ENCODE data around the gene ATG10. TPM values are rescaled to one million over a fixed set of nuclear protein-coding genes. Genes with fewer than 3 reads are reported as not detected.

The ATG10 gene
- total RNA-seq, 1 donor from 2014 or later, result 6.1 TPM

DNA sequence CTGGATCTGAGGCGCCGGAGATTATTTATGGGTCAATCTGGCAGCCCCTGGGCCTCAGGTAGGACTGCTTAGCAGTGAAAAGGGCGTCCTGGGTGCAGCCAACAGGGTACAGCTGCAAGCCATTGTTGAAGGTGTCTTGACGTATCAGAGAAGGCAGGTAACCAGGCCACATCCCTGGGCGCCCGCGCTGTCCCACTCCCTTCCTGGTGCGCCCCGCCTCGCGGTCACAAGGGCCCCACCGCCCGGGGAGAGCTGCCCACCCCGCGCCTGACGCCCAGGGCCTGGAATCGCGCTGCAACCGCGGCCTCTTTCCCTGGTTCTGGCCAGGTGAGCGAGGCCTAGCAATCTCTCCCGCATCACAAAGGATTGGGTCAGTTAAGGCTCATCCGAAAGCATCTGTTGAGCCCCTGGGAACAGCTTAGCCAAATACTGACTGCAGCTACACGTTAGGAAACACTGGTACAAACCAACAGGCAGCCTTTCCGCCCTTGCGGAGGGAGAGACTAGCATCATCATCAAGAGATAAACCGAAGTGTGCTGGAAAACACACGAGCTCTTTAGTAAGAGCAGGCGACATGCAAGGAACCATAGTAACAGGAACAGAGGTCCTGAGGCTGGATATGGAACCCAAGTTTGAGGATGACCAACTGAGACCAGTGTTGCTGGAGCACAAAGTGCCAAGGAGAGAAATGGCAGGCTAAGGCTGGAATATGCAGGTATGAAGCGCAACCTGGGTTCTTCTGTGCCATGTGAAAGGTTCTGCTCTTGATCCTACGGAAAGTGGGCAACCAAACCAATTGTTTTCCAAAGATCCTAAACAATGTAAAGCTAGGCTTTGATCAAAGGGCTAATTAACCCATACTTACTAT is 302.8 kb downstream of the ATG10 start:
- Mint-ChIP-seq H3K9me3 (no peaks in the 10 kb centered on the region), H3K4me3 (no peak overlapping the region), H3K27ac (no peak overlapping the region), H3K4me1 (ENCODE audit: low read depth) (peaks cover 31% of the 10 kb centered on the region), H3K27me3 (ENCODE audit: insufficient read depth) (no peaks in the 10 kb centered on the region), H3K36me3 (ENCODE audit: low read depth) (peaks cover 51% of the 10 kb centered on the region)
- DNase-seq (ENCODE audit: low spot score), result no peak
- intact Hi-C loops (cut with micrococcal nuclease), result loop anchor here (5.0 kb wide), 2 partner anchors 852 to 1198 kb away; partner anchors contain the start of gene VCAN

DNA sequence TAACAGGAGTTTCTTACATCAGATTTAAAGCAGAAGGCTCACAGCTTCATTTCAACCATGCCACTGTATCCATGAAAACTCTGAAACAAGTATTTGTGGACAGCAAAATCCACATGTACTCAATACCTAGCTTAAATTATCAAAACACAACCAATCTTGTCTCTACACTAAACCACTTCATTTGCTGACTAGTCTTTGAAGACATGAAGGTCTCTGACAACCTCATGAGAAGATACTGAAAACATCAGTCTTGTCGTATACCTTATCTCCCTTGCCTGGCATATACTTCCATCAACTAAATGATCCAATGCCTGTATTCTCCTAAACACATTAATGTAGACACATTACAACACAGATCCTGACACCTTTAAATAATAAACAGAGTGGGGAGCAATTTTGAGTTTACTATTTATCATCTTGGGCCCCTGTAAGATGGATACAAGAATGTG is 303.4 kb downstream of the ATG10 start:
- DNase-seq (ENCODE audit: low spot score), result no peak
- Mint-ChIP-seq H3K9me3 (no peaks in the 10 kb centered on the region), H3K27me3 (ENCODE audit: insufficient read depth) (no peaks in the 10 kb centered on the region), H3K36me3 (ENCODE audit: low read depth) (peaks cover 47% of the 10 kb centered on the region), H3K4me3 (peak overlapping the region; percentile 70), H3K4me1 (ENCODE audit: low read depth) (peaks cover 38% of the 10 kb centered on the region), H3K27ac (peak overlapping the region; percentile 46)
- intact Hi-C loops (cut with micrococcal nuclease), result loop anchor here (5.0 kb wide), 2 partner anchors 853 to 1197 kb away; partner anchors contain the start of gene VCAN

DNA sequence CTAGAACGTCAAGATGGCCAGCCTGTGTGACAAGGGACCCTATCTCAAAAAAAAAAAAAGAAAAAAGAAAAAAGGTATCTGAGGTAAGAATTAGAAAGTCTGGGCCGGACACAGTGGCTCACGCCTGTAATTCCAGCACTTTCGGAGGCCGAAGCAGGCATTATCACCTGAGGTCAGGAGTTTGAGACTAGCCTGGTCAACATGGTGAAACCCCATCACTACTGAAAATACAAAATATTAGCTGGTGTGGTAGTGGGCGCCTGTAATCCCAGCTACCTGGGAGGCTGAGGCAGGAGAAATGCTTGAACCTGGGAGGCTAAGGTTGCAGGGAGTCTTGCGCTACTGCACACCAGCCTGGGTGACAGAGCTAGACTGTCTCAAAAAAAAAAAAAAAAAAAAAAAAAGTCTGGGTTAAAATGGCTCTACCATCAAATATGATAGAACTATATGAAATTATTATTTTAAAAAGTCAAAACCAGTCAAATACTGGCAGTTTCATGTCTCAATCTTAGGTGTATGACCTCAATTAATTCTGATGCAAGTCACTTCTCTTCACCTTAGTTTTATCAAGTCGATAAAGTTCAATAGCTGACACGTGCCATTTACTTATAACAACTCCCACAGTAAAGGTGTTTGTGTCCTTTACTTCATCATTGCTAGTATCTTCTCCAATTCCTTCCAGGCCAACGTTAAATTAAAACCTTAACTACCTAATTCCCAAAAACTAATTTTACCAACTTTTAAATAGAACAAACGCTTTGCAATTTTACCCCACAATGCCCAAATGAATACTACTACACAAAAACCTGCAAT is 305.2 kb downstream of the ATG10 start:
- intact Hi-C loops (cut with micrococcal nuclease), result loop anchor here (5.0 kb wide), 2 partner anchors 855 to 1195 kb away; partner anchors contain the start of gene VCAN
- Mint-ChIP-seq H3K27ac (peak overlapping the region; percentile 96), H3K4me3 (peak overlapping the region; percentile 92), H3K27me3 (ENCODE audit: insufficient read depth) (no peaks in the 10 kb centered on the region), H3K36me3 (ENCODE audit: low read depth) (peaks cover 47% of the 10 kb centered on the region), H3K4me1 (ENCODE audit: low read depth) (peaks cover 38% of the 10 kb centered on the region), H3K9me3 (no peaks in the 10 kb centered on the region)
- DNase-seq (ENCODE audit: low spot score), result no peak

DNA sequence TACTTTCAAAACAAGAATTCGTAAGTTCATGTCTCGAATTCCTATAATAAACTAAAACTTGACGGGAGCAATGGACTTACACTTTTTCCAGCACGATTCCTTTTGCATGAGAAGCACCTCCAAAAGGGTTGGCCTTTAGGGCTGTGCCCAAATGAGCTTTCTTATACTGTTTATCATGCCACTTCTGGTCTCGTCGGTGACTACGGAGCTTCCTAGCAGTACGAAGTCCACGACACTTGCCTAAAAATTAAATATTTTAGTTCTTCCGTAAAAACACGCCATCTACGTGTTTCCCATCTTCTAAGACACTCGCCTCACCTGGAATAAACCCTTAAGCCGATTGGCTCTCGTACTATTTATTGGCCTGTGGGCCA is 305.8 kb downstream of the ATG10 start:
- no peak for DNase-seq (ENCODE audit: low spot score)
- Mint-ChIP-seq H3K9me3 (no peaks in the 10 kb centered on the region), H3K27ac (peak overlapping the region; percentile 96), H3K4me3 (peak overlapping the region; percentile 92), H3K36me3 (ENCODE audit: low read depth) (peaks cover 44% of the 10 kb centered on the region), H3K4me1 (ENCODE audit: low read depth) (peaks cover 34% of the 10 kb centered on the region), H3K27me3 (ENCODE audit: insufficient read depth) (no peaks in the 10 kb centered on the region)
- intact Hi-C loops (cut with micrococcal nuclease), result loop anchor here (5.0 kb wide), 2 partner anchors 855 to 1195 kb away; partner anchors contain the start of gene VCAN

DNA sequence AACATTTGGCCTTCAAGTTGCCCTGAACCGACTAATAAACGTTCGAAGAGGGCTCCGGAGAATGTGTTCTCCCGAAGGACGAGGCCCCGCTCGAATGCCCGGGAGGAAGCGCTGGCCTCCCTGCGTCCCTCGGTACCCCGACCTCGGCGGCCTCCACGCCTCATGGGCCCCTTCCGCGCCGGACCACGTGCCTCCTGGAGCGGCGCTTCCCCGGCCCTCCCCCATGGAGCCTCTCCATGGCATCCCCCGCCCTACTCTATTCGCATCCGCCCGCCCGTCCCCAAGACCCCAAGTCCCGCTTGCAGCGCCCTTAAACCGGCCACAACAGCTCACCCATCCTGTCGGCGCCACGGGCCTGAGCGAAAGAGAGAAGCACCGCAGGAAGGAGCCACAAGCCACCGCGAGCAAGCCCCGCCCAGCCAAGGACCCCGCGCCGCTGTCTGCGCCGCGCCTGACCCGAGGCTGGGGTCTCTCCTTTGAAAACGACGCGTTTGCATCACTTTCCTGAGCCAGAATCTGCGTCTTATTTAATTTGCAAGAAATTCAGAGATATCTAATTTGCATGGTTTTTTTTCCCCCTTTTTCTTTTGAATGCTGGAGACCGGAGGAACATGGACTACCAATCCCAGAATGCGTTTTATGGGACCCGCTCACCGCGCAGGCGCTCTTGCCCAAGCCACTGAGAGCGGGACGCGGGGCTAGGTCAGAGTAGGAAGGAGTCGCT is 306.3 kb downstream of the ATG10 start, which contains the start of gene RPS23:
Gene RPS23 (minus strand): TSS at position 368 of the 724 bp plus-strand sequence. CDS start 31 bp downstream, at position 337.
- DNase-seq (ENCODE audit: low spot score), result peak; percentile 81
- Mint-ChIP-seq H3K4me3 (peak within 1 kb of the TSS; percentile 92), H3K27ac (peak within 1 kb of the TSS; percentile 96), H3K27me3 (ENCODE audit: insufficient read depth) (no peaks in the 10 kb centered on the region), H3K36me3 (ENCODE audit: low read depth) (peaks cover 44% of the 10 kb centered on the region), H3K4me1 (ENCODE audit: low read depth) (peaks cover 34% of the 10 kb centered on the region), H3K9me3 (no peaks in the 10 kb centered on the region)
- intact Hi-C loops (cut with micrococcal nuclease), result loop anchor here (1.0 to 5.0 kb wide), 8 partner anchors 79 to 1194 kb away; partner anchors contain the start of genes ATG10, SSBP2, TMEM167A and VCAN

DNA sequence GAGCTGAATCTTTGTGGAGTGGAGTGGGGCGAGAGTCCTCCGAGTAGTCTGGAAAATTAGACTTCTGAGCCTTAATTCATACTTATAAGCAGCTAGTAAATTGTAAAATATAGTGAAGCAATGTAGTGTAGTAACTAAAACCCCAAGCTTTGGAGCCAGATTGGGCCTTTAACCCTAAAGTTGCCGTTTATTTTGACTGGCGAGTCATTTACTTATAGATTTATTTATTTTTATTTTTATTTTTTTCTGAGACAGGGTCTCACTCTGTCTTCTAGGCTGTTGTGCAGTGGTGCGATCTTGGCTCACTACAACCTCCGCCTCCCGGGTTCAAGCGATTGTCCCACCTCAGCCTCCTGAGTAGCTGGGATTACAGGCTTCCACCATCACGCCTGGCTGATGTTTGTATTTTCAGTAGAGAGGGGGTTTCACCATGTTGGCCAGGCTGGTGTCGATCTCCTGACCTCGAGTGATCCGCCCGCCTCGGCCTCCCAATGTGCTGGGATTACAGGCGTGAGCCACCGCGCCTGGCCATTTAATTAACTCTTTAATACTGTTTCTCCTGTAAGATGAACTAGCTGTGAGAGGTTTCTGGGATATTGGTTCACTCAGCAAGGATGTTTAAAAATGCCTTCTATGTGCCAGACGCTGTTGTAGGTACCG is 307.0 kb downstream of the ATG10 start:
- no peaks in the 10 kb centered on the region for H3K9me3 Mint-ChIP-seq
- peaks cover 34% of the 10 kb centered on the region for H3K4me1 Mint-ChIP-seq (ENCODE audit: low read depth)
- peak overlapping the region; percentile 92 for H3K4me3 Mint-ChIP-seq
- H3K27me3 Mint-ChIP-seq (ENCODE audit: insufficient read depth), result no peaks in the 10 kb centered on the region
- DNase-seq (ENCODE audit: low spot score), result no peak
- H3K27ac Mint-ChIP-seq, result peak overlapping the region; percentile 96
- peaks cover 41% of the 10 kb centered on the region for H3K36me3 Mint-ChIP-seq (ENCODE audit: low read depth)
- intact Hi-C loops (cut with micrococcal nuclease), result loop anchor here (1.0 to 5.0 kb wide), 8 partner anchors 78 to 1193 kb away; partner anchors contain the start of genes ATG10, SSBP2, TMEM167A and VCAN

DNA sequence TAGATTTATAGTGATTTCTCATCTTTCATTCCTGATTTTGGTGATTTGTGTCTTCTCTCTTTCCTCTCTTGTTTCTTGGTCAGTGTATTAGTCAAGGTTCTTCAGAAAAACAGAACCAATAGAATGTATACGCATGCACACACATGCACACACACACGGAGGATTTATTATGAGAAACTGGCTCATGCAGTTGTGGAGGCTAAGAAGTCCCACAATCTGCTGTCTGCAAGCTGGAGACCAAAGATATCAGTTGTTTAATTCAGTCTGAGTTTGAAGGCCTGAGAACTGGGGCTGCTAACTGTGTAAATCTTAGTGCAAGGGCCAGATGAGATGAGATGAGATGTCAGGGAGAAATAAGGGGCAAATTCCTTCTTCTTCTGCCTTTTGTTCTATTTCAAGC is 312.1 kb downstream of the ATG10 start:
- DNase-seq (ENCODE audit: low spot score), result no peak
- no peaks in the 10 kb centered on the region for H3K9me3 Mint-ChIP-seq
- peaks cover under 1% of the 10 kb centered on the region for H3K27me3 Mint-ChIP-seq (ENCODE audit: insufficient read depth)
- no peak overlapping the region for H3K4me3 Mint-ChIP-seq
- peaks cover 12% of the 10 kb centered on the region for H3K4me1 Mint-ChIP-seq (ENCODE audit: low read depth)
- H3K36me3 Mint-ChIP-seq (ENCODE audit: low read depth), result peaks cover 2% of the 10 kb centered on the region
- intact Hi-C loops (cut with micrococcal nuclease), result no loop called here
- no peak overlapping the region for H3K27ac Mint-ChIP-seq

DNA sequence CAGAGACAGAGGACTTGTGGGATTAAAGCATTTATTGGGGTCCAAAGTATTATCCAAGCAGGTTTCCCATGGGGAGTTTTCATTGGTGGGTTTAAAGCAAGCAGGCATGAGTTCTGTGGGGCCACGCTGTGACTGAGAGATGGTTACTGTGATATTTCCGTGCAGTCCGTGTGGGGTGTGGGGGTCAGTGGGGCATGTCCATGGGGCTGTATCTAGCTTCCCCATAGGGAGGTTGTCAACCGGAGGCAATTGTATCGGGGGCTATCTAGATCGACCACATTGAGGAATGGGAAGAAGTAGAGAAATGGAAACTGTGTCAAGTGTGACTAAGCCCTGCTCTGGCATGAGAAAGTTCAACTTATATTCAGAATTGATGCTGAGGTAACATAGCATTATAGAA is 313.4 kb downstream of the ATG10 start:
- intact Hi-C loops (cut with micrococcal nuclease), result no loop called here
- Mint-ChIP-seq H3K36me3 (ENCODE audit: low read depth) (no peaks in the 10 kb centered on the region), H3K27ac (no peak overlapping the region), H3K27me3 (ENCODE audit: insufficient read depth) (peaks cover 4% of the 10 kb centered on the region), H3K4me3 (no peak overlapping the region), H3K4me1 (ENCODE audit: low read depth) (peaks cover under 1% of the 10 kb centered on the region), H3K9me3 (no peaks in the 10 kb centered on the region)
- no peak for DNase-seq (ENCODE audit: low spot score)

DNA sequence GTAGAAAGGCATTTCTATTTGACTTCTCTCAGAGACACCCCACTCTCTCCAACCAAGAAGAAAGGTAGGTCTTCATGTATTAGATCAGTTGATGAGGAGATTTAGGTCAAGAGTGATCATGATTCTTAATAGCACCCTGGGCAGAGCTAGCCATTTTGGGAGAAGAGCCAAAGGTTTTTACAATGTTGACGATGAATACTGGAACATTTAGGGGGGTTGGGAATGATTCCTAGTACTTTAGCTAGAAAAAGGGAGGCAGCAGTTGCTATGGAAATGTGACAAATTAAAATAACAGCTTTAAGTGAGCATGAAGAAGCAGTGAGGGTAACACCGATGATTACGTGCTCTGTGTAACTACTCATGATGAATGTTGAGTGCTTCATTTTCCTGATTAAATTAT is 315.8 kb downstream of the ATG10 start:
- Mint-ChIP-seq H3K9me3 (no peaks in the 10 kb centered on the region), H3K4me3 (no peak overlapping the region), H3K4me1 (ENCODE audit: low read depth) (no peaks in the 10 kb centered on the region), H3K27me3 (ENCODE audit: insufficient read depth) (peaks cover 4% of the 10 kb centered on the region), H3K36me3 (ENCODE audit: low read depth) (no peaks in the 10 kb centered on the region), H3K27ac (no peak overlapping the region)
- intact Hi-C loops (cut with micrococcal nuclease), result no loop called here
- DNase-seq (ENCODE audit: low spot score), result no peak

DNA sequence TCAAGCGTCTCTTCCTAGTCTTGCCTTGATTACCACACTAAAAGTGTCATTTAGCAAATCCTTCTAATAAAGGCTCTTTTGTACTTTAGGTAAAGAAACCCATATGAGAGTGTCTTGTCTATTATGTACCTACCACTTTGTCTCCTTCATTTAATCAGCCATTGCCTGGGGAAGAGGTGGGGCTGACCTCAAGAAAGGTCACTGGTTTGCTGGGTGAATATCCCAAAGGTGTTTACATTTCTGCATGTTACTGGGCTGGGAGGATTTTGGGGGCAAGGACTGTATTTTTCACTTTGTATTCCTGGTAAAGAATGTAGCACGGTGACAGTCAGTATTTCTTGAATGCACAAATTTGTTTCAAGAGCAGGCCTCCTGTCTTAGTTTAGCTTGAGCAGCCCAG is 318.2 kb downstream of the ATG10 start:
- intact Hi-C loops (cut with micrococcal nuclease), result no loop called here
- H3K9me3 Mint-ChIP-seq, result no peaks in the 10 kb centered on the region
- no peak overlapping the region for H3K27ac Mint-ChIP-seq
- H3K4me3 Mint-ChIP-seq, result no peak overlapping the region
- H3K36me3 Mint-ChIP-seq (ENCODE audit: low read depth), result no peaks in the 10 kb centered on the region
- H3K27me3 Mint-ChIP-seq (ENCODE audit: insufficient read depth), result peaks cover 4% of the 10 kb centered on the region
- no peak for DNase-seq (ENCODE audit: low spot score)
- H3K4me1 Mint-ChIP-seq (ENCODE audit: low read depth), result no peaks in the 10 kb centered on the region

DNA sequence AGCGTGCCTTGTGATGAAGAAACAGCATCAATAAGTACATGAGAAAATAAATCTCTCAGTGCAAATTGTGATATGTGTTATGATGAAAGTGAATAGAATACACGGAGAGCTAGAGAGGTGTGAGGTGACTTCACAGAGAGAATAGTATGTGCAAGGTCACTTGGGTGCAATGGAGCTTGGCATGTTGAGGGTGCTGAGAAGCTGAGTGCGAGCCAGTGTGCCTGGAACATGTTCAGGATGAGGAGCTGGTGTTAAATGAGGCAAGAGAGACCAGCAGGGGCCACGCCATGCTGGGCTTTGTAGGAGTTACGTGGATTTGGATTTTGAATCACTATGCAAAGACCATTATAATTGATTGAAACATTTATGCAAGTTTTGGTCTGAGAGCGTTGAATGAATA is 319.1 kb downstream of the ATG10 start:
- Mint-ChIP-seq H3K4me3 (no peak overlapping the region), H3K4me1 (ENCODE audit: low read depth) (no peaks in the 10 kb centered on the region), H3K36me3 (ENCODE audit: low read depth) (no peaks in the 10 kb centered on the region), H3K9me3 (no peaks in the 10 kb centered on the region), H3K27ac (no peak overlapping the region), H3K27me3 (ENCODE audit: insufficient read depth) (peaks cover 4% of the 10 kb centered on the region)
- DNase-seq (ENCODE audit: low spot score), result no peak
- intact Hi-C loops (cut with micrococcal nuclease), result no loop called here

DNA sequence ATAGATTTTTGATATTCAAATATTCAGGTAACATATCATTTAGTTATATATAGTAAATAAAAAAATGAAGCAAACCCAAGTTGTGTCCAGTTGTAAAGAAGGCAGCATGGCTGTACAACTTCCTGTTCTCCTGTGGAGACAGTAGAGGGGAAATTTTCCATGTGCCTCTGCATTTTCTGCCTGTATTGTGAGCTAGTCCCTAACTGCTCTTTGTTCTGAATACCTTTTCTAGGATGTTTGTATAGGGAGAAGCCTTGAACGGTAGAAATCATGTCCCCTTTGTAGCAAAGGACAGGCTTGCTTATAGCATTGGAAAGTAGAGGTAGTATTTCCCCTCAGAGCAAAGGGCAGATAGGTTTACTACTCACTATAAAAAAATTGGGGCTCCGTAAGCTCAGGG is 319.6 kb downstream of the ATG10 start:
- no peak for DNase-seq (ENCODE audit: low spot score)

More for the DNA sequence above, 319.6 kb downstream of the ATG10 start:
- Mint-ChIP-seq H3K36me3 (ENCODE audit: low read depth) (no peaks in the 10 kb centered on the region), H3K27ac (no peak overlapping the region), H3K9me3 (no peaks in the 10 kb centered on the region), H3K27me3 (ENCODE audit: insufficient read depth) (peaks cover 4% of the 10 kb centered on the region), H3K4me3 (no peak overlapping the region), H3K4me1 (ENCODE audit: low read depth) (no peaks in the 10 kb centered on the region)
- intact Hi-C loops (cut with micrococcal nuclease), result no loop called here

Measured in activated T-helper 1 cell treated with anti-CD3 and anti-CD28 coated beads, Interleukin-12 subunit alpha, Interleukin-12 subunit beta, Interleukin-2, Interleukin-4 antibody, amounts not matched to agents 30 ng/mL and 10 ng/mL and 1 ng/mL, durations not matched to agents 14 hours and 24 hours and 36 hours (primary cell).